HCT116 (cell line): ENCODE data around the gene LURAP1L. TPM values are rescaled to one million over a fixed set of nuclear protein-coding genes. Genes with fewer than 3 reads are reported as not detected.

ENCODE experiments used
- ATAC-seq: fragments of 200-7000 bp; cut with Tn5 transposase; 2 replicates; pipeline ENCODE4 v1.9.1; 2020; ENCODE audit warnings: mild to moderate bottlenecking, moderate library complexity
- BruUV-seq: library from RNA; stranded (reverse); fragments of 400-500 nt; replicated peaks from 2 replicates; lab custom pipeline; 2021; lab: Mats Ljungman, UMichigan
- CTCF ChIA-PET: fragments of 300-600 bp; sonication (Branson Sonifier 250); formaldehyde crosslinking; loops from one replicate; lab custom pipeline; 2021; ENCODE audit warnings: antibody characterized with exemption; lab: Charles Lee
- POLR2A ChIA-PET: fragments of 300-600, 350-600 bp; sonication (Branson Sonifier 250); formaldehyde crosslinking; loops from one replicate; lab custom pipeline; 2021; ENCODE audit warnings: antibody characterized with exemption; lab: Charles Lee
- RAD21 ChIA-PET, 2 experiments: fragments of 300-600 bp; sonication (Branson Sonifier 250); formaldehyde crosslinking; loops; one replicate each; lab custom pipeline; 2023; ENCODE audit warnings: low total read pairs in 2 of 2; ENCODE audit not compliant: uncharacterized antibody in 2 of 2, unreplicated experiment in 2 of 2, low non-redundant PET in 1 of 2; lab: Charles Lee
- DNase-seq: peaks from one replicate; pipeline ENCODE4 v3.0.0-alpha.2; 2010; ENCODE audit warnings: low read depth, low spot score
- H2AFZ ChIP-seq: fragments of 200-600 bp; shearing (Covaris generic), sonication (generic); 2 replicates; pipeline ENCODE4 v1.6.1; 2017; ENCODE audit warnings: low read depth, mixed run types, mixed read lengths, antibody characterized with exemption, low read length; ENCODE audit not compliant: poor library complexity, severe bottlenecking
- H3K27ac ChIP-seq: 2 replicates; pipeline ENCODE4 v1.5.1; 2012; ENCODE audit warnings: low read depth, low read length
- H3K27me3 ChIP-seq: fragments of 200-600 bp; sonication (generic); 2 replicates; pipeline ENCODE4 v1.6.1; 2016; ENCODE audit warnings: mixed run types, low read length, mixed read lengths; ENCODE audit not compliant: insufficient read depth
- H3K36me3 ChIP-seq, 2 experiments: fragments of 200-500 bp in 1 of 2; fragments of 200-600 bp in 1 of 2; sonication (Bioruptor generic) in 1 of 2; sonication (generic) in 1 of 2; 2 replicates each; pipeline versions ENCODE4 v1.5.1 to v1.6.1; 2014 to 2016; ENCODE audit warnings: low read length in 2 of 2, inconsistent platforms in 1 of 2, mixed read lengths in 1 of 2, mixed run types in 1 of 2; ENCODE audit not compliant: insufficient read depth in 2 of 2, control insufficient read depth in 1 of 2
- H3K4me1 ChIP-seq, 2 experiments: fragments of 200-600 bp in 1 of 2; sonication (generic) in 1 of 2; 2 replicates each; pipeline versions ENCODE4 v1.5.1 to v1.6.1; 2012 to 2017; ENCODE audit warnings: low read length in 2 of 2, inconsistent platforms in 1 of 2, mild to moderate bottlenecking in 1 of 2, mixed read lengths in 1 of 2, mixed run types in 1 of 2, moderate library complexity in 1 of 2; ENCODE audit not compliant: insufficient read depth in 2 of 2, control insufficient read depth in 1 of 2
- H3K4me2 ChIP-seq: fragments of 200-600 bp; sonication (generic); 2 replicates; pipeline ENCODE4 v1.6.1; 2017; ENCODE audit warnings: mixed run types, low read length, mixed read lengths
- H3K4me3 ChIP-seq, 2 experiments: fragments of 200-600 bp in 1 of 2; sonication (generic) in 1 of 2; replicated peaks in 1 of 2; 2 replicates each; pipeline ENCODE4 v1.5.1; 2011 to 2016; ENCODE audit warnings: low read length in 2 of 2, control low read depth in 1 of 2, low read depth in 1 of 2, mild to moderate bottlenecking in 1 of 2, mixed read lengths in 1 of 2, mixed run types in 1 of 2
- H3K79me2 ChIP-seq: fragments of 200-600 bp; sonication (generic); 2 replicates; pipeline ENCODE4 v1.6.1; 2017; ENCODE audit warnings: mild to moderate bottlenecking, mixed run types, low read length, moderate library complexity, mixed read lengths; ENCODE audit not compliant: insufficient read depth
- H3K9ac ChIP-seq: fragments of 200-600 bp; sonication (generic); 2 replicates; pipeline ENCODE4 v1.6.1; 2016; ENCODE audit warnings: low read length, mixed read lengths
- H3K9me2 ChIP-seq: fragments of 200-600 bp; sonication (generic), shearing (Covaris generic); 2 replicates; pipeline ENCODE4 v1.6.1; 2017; ENCODE audit warnings: mixed run types, mild to moderate bottlenecking, moderate library complexity; ENCODE audit not compliant: insufficient read depth
- H3K9me3 ChIP-seq, 2 experiments: fragments of 200-500 bp in 1 of 2; fragments of 200-600 bp in 1 of 2; sonication (Bioruptor generic) in 1 of 2; sonication (generic) in 1 of 2; 2 replicates each; pipeline ENCODE4 v1.6.1; 2014 to 2017; ENCODE audit warnings: low read length in 2 of 2, mixed read lengths in 2 of 2, inconsistent platforms in 1 of 2, low read depth in 1 of 2, mild to moderate bottlenecking in 1 of 2, mixed run types in 1 of 2, moderate library complexity in 1 of 2; ENCODE audit not compliant: control insufficient read depth in 1 of 2, insufficient read depth in 1 of 2
- H4K20me1 ChIP-seq: fragments of 200-600 bp; sonication (generic), shearing (Covaris generic); 2 replicates; pipeline ENCODE4 v1.6.1; 2017; ENCODE audit warnings: mixed run types, mild to moderate bottlenecking, moderate library complexity; ENCODE audit not compliant: insufficient read depth
- CEBPB ChIP-seq: IDR thresholded peaks from 2 replicates; pipeline ENCODE4 v1.6.1; 2012; ENCODE audit warnings: low read depth
- CTCF ChIP-seq, 3 experiments: fragments of 200-600 bp in 1 of 3; sonication (generic) in 1 of 3; IDR thresholded peaks in 2 of 3; conservative IDR thresholded peaks in 1 of 3; 2 replicates each; pipeline ENCODE4 v1.5.1; 2012 to 2017; ENCODE audit warnings: low read depth in 2 of 3, low read length in 2 of 3, antibody characterized with exemption in 1 of 3, borderline replicate concordance in 1 of 3, control low read depth in 1 of 3, mild to moderate bottlenecking in 1 of 3, mixed read lengths in 1 of 3, mixed run types in 1 of 3, moderate library complexity in 1 of 3; ENCODE audit not compliant: insufficient read depth in 1 of 3
- EGR1 ChIP-seq: IDR thresholded peaks from 2 replicates; pipeline ENCODE4 v1.6.1; 2012; ENCODE audit warnings: low read depth
- ELF1 ChIP-seq: IDR thresholded peaks from 2 replicates; pipeline ENCODE4 v1.6.1; 2012; ENCODE audit warnings: low read depth, borderline replicate concordance
- FOSL1 ChIP-seq: IDR thresholded peaks from 2 replicates; pipeline ENCODE4 v1.6.1; 2012; ENCODE audit warnings: low read depth
- JUND ChIP-seq: IDR thresholded peaks from 2 replicates; pipeline ENCODE4 v1.6.1; 2012
- MAX ChIP-seq: IDR thresholded peaks from 2 replicates; pipeline ENCODE4 v1.6.1; 2012
- POLR2A ChIP-seq: IDR thresholded peaks from 2 replicates; pipeline ENCODE4 v1.7.0; 2011; ENCODE audit warnings: borderline replicate concordance; ENCODE audit not compliant: insufficient read depth, insufficient read length; ENCODE audit errors: extremely low read depth
- POLR2AphosphoS5 ChIP-seq: IDR thresholded peaks from 2 replicates; pipeline ENCODE4 v1.6.1; 2011; ENCODE audit warnings: mild to moderate bottlenecking, low read depth, low read length, moderate library complexity
- RAD21 ChIP-seq: IDR thresholded peaks from 2 replicates; pipeline ENCODE4 v1.6.1; 2012; ENCODE audit warnings: low read depth, mild to moderate bottlenecking
- SIN3A ChIP-seq: IDR thresholded peaks from 2 replicates; pipeline ENCODE4 v1.6.1; 2012; ENCODE audit warnings: low read depth
- SP1 ChIP-seq: IDR thresholded peaks from 2 replicates; pipeline ENCODE4 v1.6.1; 2012; ENCODE audit warnings: low read depth
- SRF ChIP-seq: IDR thresholded peaks from 2 replicates; pipeline ENCODE4 v1.6.1; 2012; ENCODE audit warnings: low read depth
- YY1 ChIP-seq: IDR thresholded peaks from 2 replicates; pipeline ENCODE4 v1.6.1; 2011; ENCODE audit warnings: low read length, low read depth, moderate library complexity, mild to moderate bottlenecking; ENCODE audit not compliant: insufficient replicate concordance; ENCODE audit errors: extremely low read depth
- ZBTB33 ChIP-seq: IDR thresholded peaks from 2 replicates; pipeline ENCODE4 v1.6.1; 2011; ENCODE audit warnings: mild to moderate bottlenecking, low read length, moderate library complexity; ENCODE audit not compliant: insufficient replicate concordance; ENCODE audit errors: extremely low read depth
- ZFX ChIP-seq: fragments of 450-650 bp; IDR thresholded peaks from 2 replicates; pipeline ENCODE4 v1.6.1; 2017
- ZNF274 ChIP-seq: fragments of 200-500 bp; sonication (Bioruptor generic); IDR thresholded peaks from 2 replicates; pipeline ENCODE4 v1.6.1; 2014; ENCODE audit warnings: mild to moderate bottlenecking, low read depth, low read length, inconsistent platforms
- intact Hi-C: fragments of 100-400 bp; cut with micrococcal nuclease; formaldehyde crosslinking; loops from 2 replicates; pipeline ENCODE4 v1.10.0; 2022
- total RNA-seq: library from RNA; stranded (reverse); gene quantifications from one replicate; pipeline ENCODE4 v1.2.1, GENCODE V29; 2021; ENCODE audit not compliant: unreplicated experiment

LURAP1L gene
- total RNA-seq, 1 experiment from 2014 or later = 13.3 TPM

- no peaks in the 10 kb centered on the region for H4K20me1 ChIP-seq
- RAD21 ChIA-PET = no interaction called here
- ATAC-seq = no peak
- H3K9me3 ChIP-seq = no peaks in the 10 kb centered on the region
- CTCF ChIA-PET = no interaction called here
- intact Hi-C loops = no loop called here
- H2AFZ ChIP-seq = no peak overlapping the region
- no peak overlapping the region for H3K4me2 ChIP-seq
- TF ChIP-seq CEBPB (no peak), POLR2AphosphoS5 (no peak), YY1 (no peak), MAX (no peak)
- H3K9ac ChIP-seq = no peak overlapping the region
- no peaks in the 10 kb centered on the region for H3K79me2 ChIP-seq
- no peak overlapping the region for H3K4me3 ChIP-seq
- no peak overlapping the region for H3K27ac ChIP-seq
- H3K27me3 ChIP-seq = no peaks in the 10 kb centered on the region
- DNase-seq = no peak
- no peaks in the 10 kb centered on the region for H3K4me1 ChIP-seq
- no peaks in the 10 kb centered on the region for H3K9me2 ChIP-seq
- no peaks in the 10 kb centered on the region for H3K36me3 ChIP-seq
- no TSS peak for BruUV-seq
- POLR2A ChIA-PET = no interaction called here
Observed at GRCh38 chr9:12838546-12838945, 63.7 kb downstream of the LURAP1L start.

DNA sequence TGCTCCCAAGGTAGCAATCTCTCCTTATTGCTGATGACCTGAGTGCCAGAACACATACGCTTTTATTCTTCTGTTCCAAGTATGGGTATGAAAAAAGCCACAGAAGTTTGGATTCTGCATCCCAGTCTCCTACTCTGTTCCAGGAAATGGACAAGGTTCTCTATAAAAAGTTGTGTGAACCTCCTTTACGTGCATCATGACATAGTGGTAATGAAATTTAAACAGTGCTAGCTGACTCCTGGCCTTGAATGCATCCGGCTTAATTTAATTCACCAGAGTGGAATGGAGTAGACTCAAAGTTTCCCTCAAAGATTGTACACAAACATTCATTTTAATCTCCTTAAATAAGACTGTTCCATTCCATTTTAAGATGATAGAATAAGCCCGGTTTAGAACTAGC, 68.9 kb downstream of the LURAP1L start:
- no peak for TF ChIP-seq YY1
- TF ChIP-seq POLR2AphosphoS5 = no peak
- no peak for TF ChIP-seq ZFX
- no peak for TF ChIP-seq FOSL1
- TF ChIP-seq ELF1 = no peak
- no peak for TF ChIP-seq POLR2A
- TF ChIP-seq MAX = no peak
- TF ChIP-seq RAD21 = no peak
- no peak for TF ChIP-seq SRF
- no peak for TF ChIP-seq EGR1
- no peak for TF ChIP-seq SIN3A
- TF ChIP-seq JUND = no peak
- no peak for TF ChIP-seq ZNF274
- TF ChIP-seq SP1 = no peak
- TF ChIP-seq ZBTB33 = no peak
- no peak for TF ChIP-seq CTCF (IDR thresholded peaks at IDR 0.05 in 2 of 3, conservative IDR thresholded peaks at IDR 0.05 in 1 of 3; ENCODE audit: borderline replicate concordance in 1 of 3, insufficient read depth in 1 of 3, low read depth in 2 of 3, low read length in 2 of 3)
- H3K27ac ChIP-seq = no peak overlapping the region
- no peak overlapping the region for H3K4me2 ChIP-seq
- CTCF ChIA-PET = no interaction called here
- DNase-seq (no peak), ATAC-seq (no peak)
- H3K9ac ChIP-seq = no peak overlapping the region
- no TSS peak for BruUV-seq
- 0 out of 2 replicates have a peak, but pooled peaks cover 4% of the 10 kb centered on the region for H3K9me2 ChIP-seq
- intact Hi-C loops = no loop called here
- no peaks in the 10 kb centered on the region for H3K79me2 ChIP-seq
- no peaks in the 10 kb centered on the region for H3K36me3 ChIP-seq
- RAD21 ChIA-PET = no interaction called here
- no peaks in the 10 kb centered on the region for H4K20me1 ChIP-seq
- H3K9me3 ChIP-seq = no peaks in the 10 kb centered on the region
- H3K27me3 ChIP-seq = no peaks in the 10 kb centered on the region
- H2AFZ ChIP-seq = no peak overlapping the region
- no peak overlapping the region for H3K4me3 ChIP-seq
- POLR2A ChIA-PET = no interaction called here
- no peaks in the 10 kb centered on the region for H3K4me1 ChIP-seq
